Neural cell (in vitro differentiated cells): ENCODE data around the gene FARP1. TPM values are rescaled to one million over a fixed set of nuclear protein-coding genes. Genes with fewer than 3 reads are reported as not detected.

Experiments
- H2AFZ ChIP-seq: fragments of 200-600, 300-800 bp; sonication (generic), shearing (Covaris generic); 2 replicates; pipeline ENCODE4 v1.6.0; 2014; ENCODE audit warnings: low read depth, mild to moderate bottlenecking, antibody characterized with exemption, low read length, moderate library complexity
- H3F3A ChIP-seq: fragments of 200-600 bp; shearing (Covaris generic); 2 replicates; pipeline ENCODE4 v1.6.1; 2016; ENCODE audit warnings: mild to moderate bottlenecking, moderate library complexity, mixed read lengths, antibody characterized with exemption, low read length; ENCODE audit not compliant: insufficient read depth, poor library complexity, severe bottlenecking
- H3K27ac ChIP-seq: fragments of 200-600, 300-800 bp; sonication (generic), shearing (Covaris generic); 2 replicates; pipeline ENCODE4 v1.5.1; 2014; ENCODE audit warnings: mild to moderate bottlenecking, low read length, moderate library complexity
- H3K27me3 ChIP-seq: fragments of 300-800, 200-600 bp; sonication (generic), shearing (Covaris generic); 2 replicates; pipeline ENCODE4 v1.6.0; 2014; ENCODE audit warnings: mild to moderate bottlenecking, low read depth, low read length, moderate library complexity; ENCODE audit not compliant: insufficient read depth
- H3K36me3 ChIP-seq: fragments of 300-800, 200-600 bp; sonication (generic), shearing (Covaris generic); 2 replicates; pipeline ENCODE4 v1.5.1; 2014; ENCODE audit warnings: mild to moderate bottlenecking, antibody characterized with exemption, low read length, moderate library complexity; ENCODE audit not compliant: insufficient read depth
- H3K4me2 ChIP-seq: fragments of 300-800, 200-600 bp; sonication (generic), shearing (Covaris generic); 2 replicates; pipeline ENCODE4 v1.6.0; 2014; ENCODE audit warnings: mild to moderate bottlenecking, low read length
- H3K4me3 ChIP-seq: fragments of 300-800, 200-600 bp; sonication (generic), shearing (Covaris generic); 2 replicates; pipeline ENCODE4 v1.5.1; 2014; ENCODE audit warnings: mild to moderate bottlenecking, low read length, moderate library complexity
- H3K79me2 ChIP-seq: fragments of 200-600 bp; shearing (Covaris generic); replicated peaks from 2 replicates; pipeline ENCODE4 v1.6.0; 2014; ENCODE audit warnings: mild to moderate bottlenecking, low read length, moderate library complexity; ENCODE audit not compliant: insufficient read depth
- H3K9ac ChIP-seq: fragments of 300-800, 200-600 bp; sonication (generic), shearing (Covaris generic); 2 replicates; pipeline ENCODE4 v1.6.1; 2016; ENCODE audit warnings: mild to moderate bottlenecking, low read length, mixed read lengths
- H3K9me2 ChIP-seq: fragments of 200-600 bp; shearing (Covaris generic); 2 replicates; pipeline ENCODE4 v1.6.1; 2016; ENCODE audit warnings: mild to moderate bottlenecking, low read length, mixed read lengths; ENCODE audit not compliant: insufficient read depth
- H3K9me3 ChIP-seq: fragments of 200-600, 300-800 bp; sonication (generic), shearing (Covaris generic); 2 replicates; pipeline ENCODE4 v1.6.1; 2016; ENCODE audit warnings: mild to moderate bottlenecking, mixed run types, low read length, moderate library complexity, mixed read lengths
- H4K20me1 ChIP-seq: fragments of 200-600 bp; shearing (Covaris generic); 2 replicates; pipeline ENCODE4 v1.6.1; 2016; ENCODE audit warnings: mild to moderate bottlenecking, mixed run types; ENCODE audit not compliant: insufficient read depth
- EP300 ChIP-seq: fragments of 450-650 bp; conservative IDR thresholded peaks from 2 replicates; pipeline ENCODE4 v1.6.1; 2014; ENCODE audit warnings: antibody characterized with exemption, mild to moderate bottlenecking, moderate library complexity; ENCODE audit not compliant: poor library complexity, severe bottlenecking
- EZH2 ChIP-seq: fragments of 200-600, 300-800 bp; shearing (Covaris generic), sonication (generic); IDR thresholded peaks from 2 replicates; pipeline ENCODE4 v1.6.1; 2014; ENCODE audit warnings: antibody characterized with exemption, low read length, borderline replicate concordance, mild to moderate bottlenecking; ENCODE audit not compliant: insufficient read depth, poor library complexity, severe bottlenecking
- MXI1 ChIP-seq: fragments of 450-650 bp; conservative IDR thresholded peaks from 2 replicates; pipeline ENCODE4 v1.6.1; 2014; ENCODE audit warnings: antibody characterized with exemption, mild to moderate bottlenecking; ENCODE audit not compliant: poor library complexity, severe bottlenecking
- POLR2AphosphoS5 ChIP-seq: IDR thresholded peaks from 2 replicates; pipeline ENCODE4 v1.6.1; 2012
- RAD21 ChIP-seq: fragments of 450-650 bp; conservative IDR thresholded peaks from 2 replicates; pipeline ENCODE4 v1.6.1; 2014; ENCODE audit warnings: antibody characterized with exemption, mild to moderate bottlenecking, moderate library complexity
- SMC3 ChIP-seq: fragments of 450-650 bp; conservative IDR thresholded peaks from 2 replicates; pipeline ENCODE4 v1.6.1; 2014; ENCODE audit warnings: antibody characterized with exemption, mild to moderate bottlenecking, moderate library complexity; ENCODE audit not compliant: poor library complexity
- TAF1 ChIP-seq: IDR thresholded peaks from 2 replicates; pipeline ENCODE4 v1.6.1; 2012; ENCODE audit warnings: low read depth
- polyA plus RNA-seq: library from polyadenylated mRNA; depleted of rRNA; stranded (reverse); fragments of >200 nt; gene quantifications from 2 replicates; pipeline ENCODE4 v1.2.3, GENCODE V29; 2014
- TF ChIP-seq, protein P1 (sequence below): fragments of 450-650 bp; IDR thresholded peaks from 2 replicates; pipeline ENCODE4 v1.5.1; 2014; ENCODE audit warnings: antibody characterized with exemption, mild to moderate bottlenecking, moderate library complexity; ENCODE audit not compliant: poor library complexity, severe bottlenecking
- TF ChIP-seq, protein P2 (sequence below): IDR thresholded peaks from 2 replicates; pipeline ENCODE4 v1.6.1; 2012; ENCODE audit warnings: borderline replicate concordance

FARP1 gene
- polyA plus RNA-seq, 1 donor from 2014 or later = 19.7 TPM

DNA sequence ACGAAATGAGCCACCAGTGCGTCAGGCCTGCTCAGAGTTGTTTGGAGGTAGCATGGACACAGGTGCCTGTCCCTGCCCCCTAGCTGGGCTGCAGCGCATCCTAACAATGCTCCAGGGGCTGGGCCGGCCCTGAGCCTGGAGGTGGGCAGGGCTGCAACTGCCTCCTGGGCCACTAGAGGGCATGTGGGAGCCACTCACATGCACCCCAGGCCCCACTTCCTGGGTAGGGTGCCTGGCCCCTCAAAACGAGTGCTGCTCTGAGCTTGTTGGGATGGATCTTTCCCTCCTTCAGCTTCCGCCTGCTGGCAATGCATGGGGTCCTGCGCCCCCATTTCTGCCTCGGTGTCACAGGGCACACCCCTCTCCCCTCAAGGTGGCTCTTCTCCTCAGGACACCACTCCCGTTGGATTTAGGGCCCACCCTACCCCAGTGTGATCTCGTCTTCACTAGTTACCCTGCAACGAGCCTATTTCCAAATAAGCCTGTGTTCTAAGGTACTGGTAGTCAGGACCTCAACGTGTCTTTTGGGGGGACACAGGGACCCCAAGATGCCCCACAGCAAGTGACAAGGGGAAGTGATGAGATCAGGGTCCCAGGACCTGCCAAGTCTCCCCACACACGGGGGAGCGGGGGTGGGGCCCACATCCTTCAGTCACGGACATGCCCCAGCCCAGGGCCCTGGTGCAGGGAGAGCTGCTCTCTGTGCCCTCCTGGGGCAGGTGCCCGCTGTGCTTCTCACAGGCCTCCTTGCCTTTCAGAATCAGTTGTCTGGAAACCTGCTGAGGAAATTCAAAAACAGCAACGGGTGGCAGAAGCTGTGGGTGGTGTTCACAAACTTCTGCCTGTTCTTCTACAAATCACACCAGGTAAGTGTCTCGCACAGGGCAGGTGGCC is 302.7 kb downstream of the FARP1 start:
- Histone ChIP-seq H3K79me2 (no peaks in the 10 kb centered on the region), H3K9me2 (no peaks in the 10 kb centered on the region), H3K9ac (no peak overlapping the region), H2AFZ (no peak overlapping the region), H3F3A (no peaks in the 10 kb centered on the region), H3K27me3 (no peaks in the 10 kb centered on the region), H4K20me1 (no peaks in the 10 kb centered on the region), H3K4me3 (no peak overlapping the region), H3K9me3 (no peaks in the 10 kb centered on the region), H3K27ac (no peak overlapping the region), H3K36me3 (peaks cover 4% of the 10 kb centered on the region), H3K4me2 (no peak overlapping the region)
- TF ChIP-seq SMC3 (peak; percentile 94), EP300 (no peak), POLR2AphosphoS5 (no peak), EZH2 (no peak), TAF1 (no peak), MXI1 (peak; percentile 18), RAD21 (peak; percentile 84)
- TF ChIP-seq, protein P1, sequence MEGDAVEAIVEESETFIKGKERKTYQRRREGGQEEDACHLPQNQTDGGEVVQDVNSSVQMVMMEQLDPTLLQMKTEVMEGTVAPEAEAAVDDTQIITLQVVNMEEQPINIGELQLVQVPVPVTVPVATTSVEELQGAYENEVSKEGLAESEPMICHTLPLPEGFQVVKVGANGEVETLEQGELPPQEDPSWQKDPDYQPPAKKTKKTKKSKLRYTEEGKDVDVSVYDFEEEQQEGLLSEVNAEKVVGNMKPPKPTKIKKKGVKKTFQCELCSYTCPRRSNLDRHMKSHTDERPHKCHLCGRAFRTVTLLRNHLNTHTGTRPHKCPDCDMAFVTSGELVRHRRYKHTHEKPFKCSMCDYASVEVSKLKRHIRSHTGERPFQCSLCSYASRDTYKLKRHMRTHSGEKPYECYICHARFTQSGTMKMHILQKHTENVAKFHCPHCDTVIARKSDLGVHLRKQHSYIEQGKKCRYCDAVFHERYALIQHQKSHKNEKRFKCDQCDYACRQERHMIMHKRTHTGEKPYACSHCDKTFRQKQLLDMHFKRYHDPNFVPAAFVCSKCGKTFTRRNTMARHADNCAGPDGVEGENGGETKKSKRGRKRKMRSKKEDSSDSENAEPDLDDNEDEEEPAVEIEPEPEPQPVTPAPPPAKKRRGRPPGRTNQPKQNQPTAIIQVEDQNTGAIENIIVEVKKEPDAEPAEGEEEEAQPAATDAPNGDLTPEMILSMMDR = peak; percentile 92
- TF ChIP-seq, protein P2, sequence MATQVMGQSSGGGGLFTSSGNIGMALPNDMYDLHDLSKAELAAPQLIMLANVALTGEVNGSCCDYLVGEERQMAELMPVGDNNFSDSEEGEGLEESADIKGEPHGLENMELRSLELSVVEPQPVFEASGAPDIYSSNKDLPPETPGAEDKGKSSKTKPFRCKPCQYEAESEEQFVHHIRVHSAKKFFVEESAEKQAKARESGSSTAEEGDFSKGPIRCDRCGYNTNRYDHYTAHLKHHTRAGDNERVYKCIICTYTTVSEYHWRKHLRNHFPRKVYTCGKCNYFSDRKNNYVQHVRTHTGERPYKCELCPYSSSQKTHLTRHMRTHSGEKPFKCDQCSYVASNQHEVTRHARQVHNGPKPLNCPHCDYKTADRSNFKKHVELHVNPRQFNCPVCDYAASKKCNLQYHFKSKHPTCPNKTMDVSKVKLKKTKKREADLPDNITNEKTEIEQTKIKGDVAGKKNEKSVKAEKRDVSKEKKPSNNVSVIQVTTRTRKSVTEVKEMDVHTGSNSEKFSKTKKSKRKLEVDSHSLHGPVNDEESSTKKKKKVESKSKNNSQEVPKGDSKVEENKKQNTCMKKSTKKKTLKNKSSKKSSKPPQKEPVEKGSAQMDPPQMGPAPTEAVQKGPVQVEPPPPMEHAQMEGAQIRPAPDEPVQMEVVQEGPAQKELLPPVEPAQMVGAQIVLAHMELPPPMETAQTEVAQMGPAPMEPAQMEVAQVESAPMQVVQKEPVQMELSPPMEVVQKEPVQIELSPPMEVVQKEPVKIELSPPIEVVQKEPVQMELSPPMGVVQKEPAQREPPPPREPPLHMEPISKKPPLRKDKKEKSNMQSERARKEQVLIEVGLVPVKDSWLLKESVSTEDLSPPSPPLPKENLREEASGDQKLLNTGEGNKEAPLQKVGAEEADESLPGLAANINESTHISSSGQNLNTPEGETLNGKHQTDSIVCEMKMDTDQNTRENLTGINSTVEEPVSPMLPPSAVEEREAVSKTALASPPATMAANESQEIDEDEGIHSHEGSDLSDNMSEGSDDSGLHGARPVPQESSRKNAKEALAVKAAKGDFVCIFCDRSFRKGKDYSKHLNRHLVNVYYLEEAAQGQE = no peak

DNA sequence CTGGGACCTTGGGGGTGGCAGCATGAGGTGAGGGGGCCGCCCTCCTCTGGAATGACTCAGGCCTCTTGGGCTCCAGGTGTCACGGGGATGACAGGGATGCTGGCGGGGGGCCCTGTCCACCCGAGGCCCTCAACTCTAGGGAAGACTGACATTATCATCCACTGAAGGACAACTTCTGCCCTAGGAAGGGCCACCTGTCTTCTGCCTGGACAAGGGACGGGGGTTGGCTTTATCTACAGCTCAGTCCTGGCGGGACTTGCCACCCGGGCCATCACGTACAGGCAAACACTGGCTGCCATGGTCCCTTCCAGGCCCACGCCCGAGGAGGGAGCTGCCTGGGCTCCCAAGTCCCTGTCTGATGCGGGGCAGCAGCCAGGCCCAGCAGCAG is 303.3 kb downstream of the FARP1 start:
- H3K79me2 ChIP-seq = no peaks in the 10 kb centered on the region

More for the DNA sequence above, 303.3 kb downstream of the FARP1 start:
- Histone ChIP-seq H3K4me2 (no peak overlapping the region), H3K27me3 (no peaks in the 10 kb centered on the region), H2AFZ (no peak overlapping the region), H3F3A (no peaks in the 10 kb centered on the region), H3K9me2 (no peaks in the 10 kb centered on the region), H3K9me3 (no peaks in the 10 kb centered on the region), H3K36me3 (no peaks in the 10 kb centered on the region), H3K27ac (no peak overlapping the region), H4K20me1 (no peaks in the 10 kb centered on the region), H3K4me3 (no peak overlapping the region), H3K9ac (no peak overlapping the region)
- TF ChIP-seq TAF1 (no peak), MXI1 (no peak), POLR2AphosphoS5 (no peak), EZH2 (no peak), SMC3 (no peak), EP300 (no peak)
- TF ChIP-seq, protein P1 = no peak
